GM21619 (cell line): ENCODE results near the gene ZNF823.
A peak's percentile ranks its signal among the peaks of the same experiment; 100 is the strongest.

Source experiments
- ATAC-seq: cut with Tn5 transposase; IDR thresholded peaks from one replicate; pipeline ENCODE4 v1.9.1; 2021; ENCODE audit not compliant: unreplicated experiment

The ZNF823 gene

GRCh38 chr19:11737964-11738745, 591 bp downstream of the ZNF823 start:
- peak; percentile 37 for ATAC-seq

- no peak for ATAC-seq
These were observed 2.0 kb downstream of the ZNF823 start for GRCh38 chr19:11736696-11737095.

GRCh38 chr19:11735375-11735774, 3.4 kb downstream of the ZNF823 start:
- no peak for ATAC-seq

- ATAC-seq, result no peak
These were observed 9.2 kb downstream of the ZNF823 start for GRCh38 chr19:11729586-11729985.

GRCh38 chr19:11722414-11722813, 16.3 kb downstream of the ZNF823 start:
- ATAC-seq, result no peak

- no peak for ATAC-seq
These were observed 17.1 kb downstream of the ZNF823 start for GRCh38 chr19:11721681-11722080.

GRCh38 chr19:11710313-11710712, 28.4 kb downstream of the ZNF823 start:
- ATAC-seq, result no peak

GRCh38 chr19:11708457-11708856, 30.3 kb downstream of the ZNF823 start:
- ATAC-seq, result no peak

GRCh38 chr19:11705474-11705873, 33.3 kb downstream of the ZNF823 start:
- no peak for ATAC-seq

GRCh38 chr19:11704626-11705025, 34.1 kb downstream of the ZNF823 start:
- ATAC-seq, result no peak

GRCh38 chr19:11699931-11700794, 38.6 kb downstream of the ZNF823 start:
- no peak for ATAC-seq

- ATAC-seq, result no peak
These were observed 40.5 kb downstream of the ZNF823 start for GRCh38 chr19:11698231-11698630.

- ATAC-seq, result no peak
These were observed 41.4 kb downstream of the ZNF823 start for GRCh38 chr19:11697284-11697855.

GRCh38 chr19:11694533-11695439, 44.0 kb downstream of the ZNF823 start:
- ATAC-seq, result peak; percentile 80

- no peak for ATAC-seq
These were observed 44.9 kb downstream of the ZNF823 start for GRCh38 chr19:11693505-11694499.

- ATAC-seq, result no peak
These were observed 46.5 kb downstream of the ZNF823 start for GRCh38 chr19:11692127-11692790.

- no peak for ATAC-seq
These were observed 52.8 kb downstream of the ZNF823 start for GRCh38 chr19:11685676-11686650.
